Measurements from ENCODE around the gene LAPTM5.
"Not testable (repeated sequence)": the region's sequence is repeated elsewhere in the genome, so short reads cannot be mapped to it uniquely, and the experiment has no call there.

Gene LAPTM5

GRCh38 chr1:30692201-30692947 lies 65.2 kb downstream of the LAPTM5 start:
- no peak for DNase-seq

DNA sequence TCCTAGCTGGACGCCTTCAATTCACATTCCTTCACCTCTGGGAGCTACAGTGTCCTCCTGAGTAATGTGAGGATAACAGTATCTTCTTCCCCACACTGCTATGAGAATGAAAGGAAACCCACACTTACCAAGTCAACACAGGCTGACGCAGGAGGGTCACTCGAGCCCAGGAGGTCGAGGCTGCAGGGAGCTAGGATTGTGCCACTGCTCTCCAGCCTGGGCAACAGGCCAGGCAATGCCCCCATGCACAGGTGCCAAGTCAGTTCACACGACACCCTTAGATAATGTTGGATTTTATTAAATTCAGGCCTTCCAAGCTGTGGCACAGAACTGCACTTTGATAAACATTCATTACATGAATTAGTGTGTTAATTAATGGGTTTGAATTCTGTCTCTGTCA lies 66.1 kb downstream of the LAPTM5 start:
- DNase-seq: no peak

DNA sequence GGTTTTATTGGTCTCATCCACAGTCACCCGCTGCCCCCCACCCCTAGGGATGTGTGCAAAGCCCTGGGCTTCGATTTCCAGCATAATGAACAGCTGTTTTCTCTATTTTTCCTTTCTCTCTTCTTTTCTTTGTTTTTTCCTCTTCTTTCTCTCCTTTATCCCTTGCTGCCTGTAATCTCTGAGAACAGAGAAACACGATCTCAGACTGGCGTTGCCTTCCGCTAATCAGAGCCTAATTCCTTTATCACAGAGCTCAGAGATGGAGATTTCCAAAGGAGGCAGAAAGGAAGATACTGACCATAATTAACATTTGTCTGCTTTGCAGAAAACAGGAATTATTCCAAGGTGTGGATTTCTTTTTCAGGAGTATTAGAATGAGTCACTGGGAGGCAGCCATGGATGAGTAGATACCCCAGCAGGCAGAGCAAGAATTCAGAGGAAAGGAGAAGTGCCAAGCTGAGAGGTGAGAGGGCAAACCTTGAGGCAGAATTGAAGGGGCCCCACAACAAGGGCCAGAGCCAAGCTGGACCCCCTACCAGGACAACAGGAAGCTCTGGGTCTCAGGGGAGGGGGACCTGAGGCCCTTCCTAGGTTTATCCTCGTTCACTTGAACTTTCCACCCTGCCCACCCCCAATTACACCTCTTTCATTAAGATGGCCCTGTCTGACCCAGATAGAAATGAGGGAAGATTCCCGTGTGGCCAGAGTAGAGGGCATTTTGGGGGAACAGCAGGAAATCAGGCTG lies 67.5 kb downstream of the LAPTM5 start:
- DNase-seq: no peak

DNA sequence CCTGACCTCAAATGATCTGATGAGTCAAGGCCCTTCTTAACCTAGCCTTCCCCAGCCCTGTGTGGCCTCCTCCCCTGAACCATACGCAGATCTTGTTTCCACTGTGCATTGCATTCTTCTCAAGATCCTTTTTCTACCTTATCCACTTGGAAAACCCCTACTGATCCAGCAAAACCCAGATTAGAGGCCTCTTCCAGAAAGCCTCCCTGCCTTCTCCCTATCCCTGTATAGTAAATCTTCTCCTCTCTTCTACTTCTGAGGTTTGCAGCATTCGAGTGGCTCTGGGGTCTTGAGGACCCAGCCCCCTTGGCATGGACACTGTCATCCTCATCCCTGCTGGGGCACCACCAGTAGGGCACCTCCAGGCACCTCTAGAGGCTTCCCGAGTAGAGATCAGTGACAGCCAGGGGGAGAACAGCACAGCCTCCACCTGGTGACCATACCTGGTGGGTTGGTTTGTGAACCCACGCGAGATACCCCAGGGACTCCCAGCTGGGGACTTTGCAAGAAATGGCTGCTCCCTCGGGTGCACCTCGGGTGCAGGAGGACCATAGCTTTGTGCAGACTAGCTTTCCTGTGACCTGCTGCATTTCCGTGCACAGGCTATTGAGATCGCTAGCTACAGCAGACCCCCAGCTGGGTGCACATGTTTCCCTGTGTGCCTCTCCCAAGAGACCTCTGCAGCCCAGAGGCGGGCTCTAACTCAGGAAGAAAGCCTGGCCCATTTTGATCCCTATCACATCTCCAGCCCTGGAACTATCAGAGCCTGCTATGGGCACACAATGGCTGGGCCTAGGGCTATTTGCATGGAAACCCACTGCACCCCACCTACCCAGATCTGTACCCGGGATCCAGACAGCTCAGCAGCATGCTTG lies 68.4 kb downstream of the LAPTM5 start:
- no peak for DNase-seq

DNA sequence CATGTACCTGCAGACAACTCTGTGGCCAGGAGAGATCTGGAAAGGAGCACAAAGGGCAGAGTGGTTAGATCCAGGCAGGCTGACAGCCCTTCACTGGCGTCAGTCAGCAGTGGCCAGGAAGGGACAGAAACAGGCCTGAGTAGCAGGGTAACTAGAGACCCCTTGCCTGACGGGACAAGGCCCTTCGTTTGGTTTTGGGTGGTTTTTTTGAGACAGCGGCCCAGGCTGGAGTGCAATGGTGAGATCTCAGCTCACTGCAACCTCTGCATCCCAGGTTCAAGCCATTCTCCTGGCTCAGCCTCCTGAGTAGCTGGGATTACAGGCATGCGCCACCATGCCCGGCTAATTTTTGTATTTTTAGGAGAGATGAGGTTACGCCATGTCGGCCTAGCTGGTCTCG lies 69.1 kb downstream of the LAPTM5 start:
- not testable (repeated sequence) for DNase-seq

DNA sequence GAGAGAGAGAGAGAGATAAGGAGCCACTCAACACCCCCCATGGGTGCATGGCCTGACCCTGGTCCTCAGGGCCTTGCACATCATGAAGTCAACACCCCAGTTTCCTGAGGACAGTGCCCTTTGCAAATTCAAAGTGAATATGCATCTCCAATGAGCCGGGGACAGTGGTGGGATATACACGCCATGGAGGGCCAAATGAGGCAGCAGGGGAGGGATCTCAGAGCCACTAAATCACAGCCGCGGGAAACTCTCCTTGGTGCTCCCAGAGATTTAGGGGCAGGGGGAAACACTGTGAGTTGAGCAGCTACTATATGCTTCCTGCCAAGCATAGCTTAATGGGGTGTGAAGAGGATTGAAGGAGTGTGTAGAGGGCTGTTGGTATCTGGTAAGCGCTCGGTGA lies 69.7 kb downstream of the LAPTM5 start:
- no peak for DNase-seq

- no peak for DNase-seq
These were observed 71.2 kb downstream of the LAPTM5 start for GRCh38 chr1:30686236-30686935.

DNA sequence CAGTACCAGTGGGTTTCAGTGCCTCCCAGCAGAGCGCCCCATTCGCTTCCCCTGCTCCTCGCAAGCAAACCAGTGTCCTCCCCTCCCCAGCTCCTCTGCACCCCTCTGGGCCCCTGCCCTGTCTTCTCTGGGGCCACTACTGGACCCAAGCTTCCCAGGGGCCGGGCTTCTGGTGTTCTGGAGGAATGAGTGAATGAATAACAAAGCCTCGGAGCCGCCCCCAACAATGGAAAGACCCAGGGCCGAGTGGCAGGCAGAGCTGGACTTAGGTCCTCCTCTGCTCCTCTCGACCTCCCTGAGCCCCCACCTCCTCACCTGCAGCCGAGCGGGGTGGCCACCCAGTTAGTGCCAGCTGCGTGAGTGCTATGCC lies 71.8 kb downstream of the LAPTM5 start:
- DNase-seq: no peak

DNA sequence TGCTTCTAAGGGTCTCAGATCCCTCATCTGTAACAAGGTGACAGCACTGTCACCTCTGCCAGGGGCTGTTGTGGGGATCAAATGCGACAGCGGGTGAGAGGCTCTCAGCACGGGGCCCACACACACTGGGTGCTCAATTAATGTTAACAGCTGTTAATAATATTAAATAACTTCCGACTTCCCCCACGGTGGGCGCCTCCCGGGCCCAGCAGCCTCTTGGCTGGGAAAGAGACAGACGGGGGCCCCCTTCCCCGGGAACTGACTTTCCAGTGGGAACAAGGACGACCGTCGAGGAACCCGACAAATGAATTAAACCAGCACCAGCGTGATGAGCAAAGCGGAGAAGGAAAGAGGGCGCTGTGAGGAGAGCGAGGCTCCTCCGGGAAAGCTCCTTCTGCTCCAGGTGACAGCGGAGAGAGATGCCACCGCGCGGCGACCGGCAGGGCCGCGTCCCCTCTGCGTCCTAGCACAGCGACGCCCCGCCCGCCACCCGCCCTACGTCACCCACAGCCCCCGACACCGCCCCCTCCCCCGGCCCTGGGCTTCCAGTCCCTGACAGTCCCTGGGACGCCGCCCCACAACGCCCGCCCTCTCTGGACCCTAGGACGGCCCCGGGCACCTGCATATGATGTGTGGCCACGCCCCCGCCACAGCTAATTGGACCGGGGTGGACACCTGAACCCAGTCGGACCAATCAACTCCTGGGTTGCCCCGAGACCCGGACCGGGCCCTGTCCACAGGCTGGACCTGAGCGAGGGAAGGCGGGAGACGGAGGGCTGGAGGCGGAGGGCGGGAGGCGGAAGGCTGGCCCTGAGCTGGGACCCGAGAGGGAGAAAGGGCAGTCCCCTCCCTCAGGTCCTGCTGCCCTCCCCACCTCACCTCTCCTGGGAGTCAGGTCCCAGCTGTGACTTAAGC lies 72.4 kb downstream of the LAPTM5 start:
- no peak for DNase-seq

DNA sequence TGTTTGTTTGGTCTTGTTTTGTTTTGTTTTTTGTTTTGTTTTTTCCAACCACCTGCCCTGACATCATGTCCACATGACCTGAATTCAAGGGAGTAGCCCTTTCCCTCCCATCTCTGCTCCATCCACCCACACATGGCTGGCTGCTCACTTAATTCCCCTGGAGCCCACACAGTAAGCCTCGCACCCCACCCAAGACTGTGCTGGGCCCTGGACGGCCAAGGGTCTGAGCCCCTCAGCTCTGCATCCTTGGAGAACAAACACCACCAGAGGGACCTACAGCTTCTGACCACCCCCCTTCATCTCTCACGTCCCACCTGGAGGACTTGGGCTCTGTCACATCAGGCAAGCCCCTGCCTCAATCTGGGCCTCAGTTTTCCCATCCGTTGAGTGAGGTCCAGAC lies 73.3 kb downstream of the LAPTM5 start:
- DNase-seq: no peak

DNA sequence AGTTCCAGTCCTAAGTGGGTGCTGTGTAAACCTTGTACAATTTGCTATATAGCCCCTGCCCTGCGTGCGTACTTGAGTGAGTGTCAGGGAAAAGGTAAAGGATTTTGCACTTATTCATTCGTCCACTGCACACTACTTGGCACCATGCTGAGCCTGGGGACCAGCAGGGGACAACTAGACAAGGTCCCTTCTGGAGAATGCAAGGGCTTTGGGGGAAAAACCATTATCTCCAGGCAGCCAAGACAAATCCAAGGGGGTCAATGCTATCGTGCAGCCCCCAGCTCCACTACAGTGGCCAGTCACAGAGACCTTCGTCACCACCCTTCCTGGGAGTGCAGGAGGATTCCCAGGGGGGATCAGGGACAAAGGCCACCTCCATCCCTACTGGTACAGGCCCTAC lies 73.9 kb downstream of the LAPTM5 start:
- DNase-seq: no peak

Measured in OCI-M1 (cell line).